OCI-LY1 (cell line): ENCODE data around the gene ZFAND4.
"Not testable (repeated sequence)": the region's sequence is repeated elsewhere in the genome, so short reads cannot be mapped to it uniquely, and the experiment has no call there.

ENCODE experiments used
- H2AFZ ChIP-seq: fragments of 200-600 bp; sonication (generic), shearing (Covaris generic); 2 replicates; pipeline ENCODE4 v1.6.0; 2014; ENCODE audit warnings: antibody characterized with exemption, mild to moderate bottlenecking, low read length
- H3F3A ChIP-seq: fragments of 200-600 bp; sonication (generic), shearing (Covaris generic); 2 replicates; pipeline ENCODE4 v1.6.0; 2014; ENCODE audit warnings: mild to moderate bottlenecking, antibody characterized with exemption, low read length, moderate library complexity; ENCODE audit not compliant: insufficient read depth
- H3K27ac ChIP-seq: fragments of 200-600 bp; sonication (generic); 2 replicates; pipeline ENCODE4 v1.5.1; 2014; ENCODE audit warnings: low read length, mixed run types, mild to moderate bottlenecking, low read depth; ENCODE audit not compliant: poor library complexity, severe bottlenecking
- H3K27me3 ChIP-seq: fragments of 200-600 bp; sonication (generic); 2 replicates; pipeline ENCODE4 v1.6.0; 2014; ENCODE audit warnings: antibody characterized with exemption, mild to moderate bottlenecking, low read length, moderate library complexity; ENCODE audit not compliant: insufficient read depth
- H3K36me3 ChIP-seq: fragments of 200-600 bp; sonication (generic); 2 replicates; pipeline ENCODE4 v1.6.1; 2014; ENCODE audit warnings: mild to moderate bottlenecking, antibody characterized with exemption, low read length, moderate library complexity, mixed read lengths; ENCODE audit not compliant: insufficient read depth
- H3K4me1 ChIP-seq: fragments of 200-600 bp; sonication (generic); 2 replicates; pipeline ENCODE4 v1.5.1; 2014; ENCODE audit warnings: mild to moderate bottlenecking, low read length, moderate library complexity; ENCODE audit not compliant: insufficient read depth, severe bottlenecking
- H3K4me2 ChIP-seq: fragments of 200-600 bp; sonication (generic), shearing (Covaris generic); 2 replicates; pipeline ENCODE4 v1.6.1; 2014; ENCODE audit warnings: low read length
- H3K4me3 ChIP-seq: fragments of 200-600 bp; sonication (generic); 2 replicates; pipeline ENCODE4 v1.5.1; 2014; ENCODE audit warnings: low read length, low read depth, mild to moderate bottlenecking, mixed read lengths; ENCODE audit not compliant: poor library complexity, severe bottlenecking
- H3K79me2 ChIP-seq: fragments of 200-600 bp; shearing (Covaris generic); 2 replicates; pipeline ENCODE4 v1.6.1; 2016; ENCODE audit warnings: mixed run types, low read length, mixed read lengths; ENCODE audit not compliant: insufficient read depth
- H3K9ac ChIP-seq: fragments of 200-600 bp; sonication (generic), shearing (Covaris generic); 2 replicates; pipeline ENCODE4 v1.6.1; 2014; ENCODE audit warnings: mild to moderate bottlenecking, low read length, mixed read lengths
- H3K9me2 ChIP-seq: fragments of 200-600 bp; sonication (generic), shearing (Covaris generic); 2 replicates; pipeline ENCODE4 v1.6.1; 2014; ENCODE audit warnings: low read depth, mild to moderate bottlenecking, low read length, mixed read lengths
- H3K9me3 ChIP-seq: fragments of 200-600 bp; shearing (Covaris generic); 2 replicates; pipeline ENCODE4 v1.6.1; 2014; ENCODE audit warnings: low read length, mixed read lengths
- H4K20me1 ChIP-seq: fragments of 200-600 bp; sonication (generic), shearing (Covaris generic); 2 replicates; pipeline ENCODE4 v1.6.0; 2016; ENCODE audit warnings: mild to moderate bottlenecking, low read length; ENCODE audit not compliant: insufficient read depth
- EZH2 ChIP-seq: fragments of 200-600 bp; sonication (generic), shearing (Covaris generic); IDR thresholded peaks from 2 replicates; pipeline ENCODE4 v1.8.0; 2017; ENCODE audit warnings: borderline replicate concordance, mixed run types, mild to moderate bottlenecking, antibody characterized with exemption, low read length, moderate library complexity, mixed read lengths
- TF ChIP-seq, protein P1 (sequence below): fragments of 200-600 bp; sonication (generic), shearing (Covaris generic); IDR thresholded peaks from 2 replicates; pipeline ENCODE4 v1.5.1; 2017; ENCODE audit warnings: mild to moderate bottlenecking, antibody characterized with exemption, low read length, moderate library complexity, mixed read lengths

ZFAND4 gene

DNA sequence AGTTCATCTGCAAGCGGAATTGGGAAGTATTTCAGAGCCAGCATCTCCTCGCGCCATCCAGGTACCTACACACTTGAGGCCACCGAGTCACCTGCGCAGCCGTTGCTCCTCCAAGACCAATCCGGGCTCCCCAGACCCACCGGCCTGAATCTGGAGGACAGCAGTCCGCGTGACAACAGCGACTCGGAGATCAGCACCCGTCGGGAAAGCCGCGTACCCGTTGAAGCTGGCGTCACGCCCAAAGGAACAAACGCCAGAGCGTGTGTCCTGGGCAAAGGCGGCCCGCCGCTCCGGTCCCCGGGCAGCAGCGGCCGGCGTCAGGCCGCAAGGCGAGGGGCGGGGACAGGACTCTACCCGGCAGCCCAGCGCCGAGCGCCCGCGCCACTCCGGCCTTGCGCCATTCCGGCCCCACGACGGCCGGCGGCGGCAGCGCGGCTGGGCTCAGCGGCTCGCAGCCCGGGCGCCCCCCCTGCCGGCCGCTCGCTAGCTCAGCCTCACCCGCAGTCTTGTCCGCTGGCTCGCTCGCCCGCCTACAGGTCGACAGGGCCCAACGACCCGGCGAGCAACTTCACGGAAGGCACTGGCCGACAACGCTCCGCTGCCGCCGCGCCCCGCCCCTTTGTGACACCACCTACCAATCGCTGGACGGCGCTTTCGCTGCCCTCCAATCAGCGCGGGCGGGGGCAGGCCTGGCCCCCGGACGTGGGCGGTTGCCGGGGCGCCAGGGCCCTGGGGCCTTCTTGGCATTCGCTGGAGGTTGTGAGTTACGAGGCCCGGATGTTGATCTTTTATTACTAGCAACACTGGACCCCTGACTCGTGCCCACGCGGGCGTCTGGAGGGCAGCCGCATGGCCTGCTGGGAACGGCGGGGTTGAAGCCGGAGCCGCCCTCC is at the start of gene ZFAND4:
ZFAND4 (minus strand) TSS at position 592 of the 893 bp plus-strand sequence. CDS start 9,047 bp downstream, outside the sequence.
- Histone ChIP-seq H3K9ac (peak within 1 kb of the TSS; percentile 78), H3K9me2 (no peaks in the 10 kb centered on the region), H3F3A (no peaks in the 10 kb centered on the region), H3K27ac (peak within 1 kb of the TSS; percentile 79), H2AFZ (0 out of 2 replicates have a peak within 1 kb of the TSS, but pooled peaks have one; percentile 45), H3K36me3 (no peaks in the 10 kb centered on the region), H3K79me2 (peaks cover 24% of the 10 kb centered on the region), H3K4me2 (peak within 1 kb of the TSS; percentile 63), H3K9me3 (no peaks in the 10 kb centered on the region), H3K4me1 (peaks cover 15% of the 10 kb centered on the region), H4K20me1 (no peaks in the 10 kb centered on the region), H3K4me3 (peak within 1 kb of the TSS; percentile 73), H3K27me3 (no peaks in the 10 kb centered on the region)
- TF ChIP-seq, protein P1, sequence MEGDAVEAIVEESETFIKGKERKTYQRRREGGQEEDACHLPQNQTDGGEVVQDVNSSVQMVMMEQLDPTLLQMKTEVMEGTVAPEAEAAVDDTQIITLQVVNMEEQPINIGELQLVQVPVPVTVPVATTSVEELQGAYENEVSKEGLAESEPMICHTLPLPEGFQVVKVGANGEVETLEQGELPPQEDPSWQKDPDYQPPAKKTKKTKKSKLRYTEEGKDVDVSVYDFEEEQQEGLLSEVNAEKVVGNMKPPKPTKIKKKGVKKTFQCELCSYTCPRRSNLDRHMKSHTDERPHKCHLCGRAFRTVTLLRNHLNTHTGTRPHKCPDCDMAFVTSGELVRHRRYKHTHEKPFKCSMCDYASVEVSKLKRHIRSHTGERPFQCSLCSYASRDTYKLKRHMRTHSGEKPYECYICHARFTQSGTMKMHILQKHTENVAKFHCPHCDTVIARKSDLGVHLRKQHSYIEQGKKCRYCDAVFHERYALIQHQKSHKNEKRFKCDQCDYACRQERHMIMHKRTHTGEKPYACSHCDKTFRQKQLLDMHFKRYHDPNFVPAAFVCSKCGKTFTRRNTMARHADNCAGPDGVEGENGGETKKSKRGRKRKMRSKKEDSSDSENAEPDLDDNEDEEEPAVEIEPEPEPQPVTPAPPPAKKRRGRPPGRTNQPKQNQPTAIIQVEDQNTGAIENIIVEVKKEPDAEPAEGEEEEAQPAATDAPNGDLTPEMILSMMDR, result peak; percentile 57
- TF ChIP-seq EZH2, result no peak

DNA sequence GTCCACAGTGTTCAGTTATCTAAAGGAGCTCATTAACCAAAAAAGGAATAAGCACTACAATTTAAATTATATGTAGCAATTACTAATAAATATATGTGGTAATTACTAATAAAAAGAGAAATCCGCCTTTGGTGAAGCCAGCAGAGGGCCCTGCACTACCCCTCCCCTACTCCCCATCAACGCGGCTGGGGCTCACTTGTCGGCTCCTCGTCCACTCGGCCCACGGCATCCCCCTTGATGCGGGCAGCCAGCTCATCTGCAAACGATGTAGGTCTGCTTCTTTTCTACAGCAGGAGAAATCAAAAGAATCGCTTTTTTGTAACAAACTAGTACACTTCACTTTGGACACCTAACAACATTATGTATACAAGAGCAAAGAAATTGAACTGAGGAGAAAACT is 48.9 kb upstream of the ZFAND4 start:
- H3K9me3 ChIP-seq, H3K36me3 ChIP-seq, H3K4me1 ChIP-seq, H4K20me1 ChIP-seq, H3K27me3 ChIP-seq, H3K4me3 ChIP-seq, H2AFZ ChIP-seq, H3K9me2 ChIP-seq, H3K9ac ChIP-seq, H3K27ac ChIP-seq, H3K4me2 ChIP-seq, H3F3A ChIP-seq, H3K79me2 ChIP-seq: not testable (repeated sequence)

DNA sequence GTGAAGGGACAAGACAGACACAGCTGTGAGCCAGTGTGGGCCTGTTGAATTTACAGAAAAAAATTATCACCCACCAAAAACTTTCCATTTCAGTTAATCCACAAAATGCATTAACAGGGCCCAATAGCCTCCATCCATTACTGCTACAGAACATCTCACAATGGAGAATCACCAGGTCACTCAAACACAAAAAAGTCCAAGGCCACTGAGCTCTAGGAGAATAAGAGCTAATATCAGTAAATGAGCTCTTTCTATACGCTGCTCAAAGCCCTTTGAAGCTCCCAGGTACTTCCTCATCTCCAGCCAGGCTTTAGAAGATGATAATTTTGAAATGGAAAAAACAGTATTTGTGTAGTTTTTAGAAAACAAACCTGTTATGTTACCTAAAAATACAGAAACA is 45.1 kb upstream of the ZFAND4 start:
- H3F3A ChIP-seq, H3K4me2 ChIP-seq, H3K27me3 ChIP-seq, H3K4me1 ChIP-seq, H2AFZ ChIP-seq, H3K27ac ChIP-seq, H3K9me3 ChIP-seq, H3K79me2 ChIP-seq, H3K9me2 ChIP-seq, H3K36me3 ChIP-seq, H3K4me3 ChIP-seq, H4K20me1 ChIP-seq, H3K9ac ChIP-seq: not testable (repeated sequence)

DNA sequence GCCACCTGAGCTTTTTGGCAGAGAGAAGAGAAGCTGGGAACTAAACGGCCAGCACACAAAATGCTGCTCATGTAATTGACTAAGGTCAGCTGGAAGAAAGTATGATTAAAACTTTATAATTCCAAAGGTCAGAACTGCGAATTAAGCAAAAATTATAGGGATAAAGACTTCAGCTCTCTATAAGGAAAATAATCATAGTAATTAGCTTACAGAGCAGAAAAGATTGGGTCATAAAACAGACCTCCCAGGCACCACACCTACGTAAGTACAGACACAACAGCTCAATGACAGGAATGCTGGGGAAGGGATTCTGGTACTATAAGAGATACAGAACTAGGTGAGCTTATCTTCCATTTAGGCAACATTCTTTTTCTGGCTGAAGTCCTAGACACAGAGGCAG is 44.5 kb upstream of the ZFAND4 start:
- not testable (repeated sequence) for H3K27me3 ChIP-seq, H3K27ac ChIP-seq, H3K4me3 ChIP-seq, H2AFZ ChIP-seq, H3K9me2 ChIP-seq, H3K9me3 ChIP-seq, H3K4me2 ChIP-seq, H3F3A ChIP-seq, H3K4me1 ChIP-seq, H3K79me2 ChIP-seq, H3K9ac ChIP-seq, H4K20me1 ChIP-seq, H3K36me3 ChIP-seq

DNA sequence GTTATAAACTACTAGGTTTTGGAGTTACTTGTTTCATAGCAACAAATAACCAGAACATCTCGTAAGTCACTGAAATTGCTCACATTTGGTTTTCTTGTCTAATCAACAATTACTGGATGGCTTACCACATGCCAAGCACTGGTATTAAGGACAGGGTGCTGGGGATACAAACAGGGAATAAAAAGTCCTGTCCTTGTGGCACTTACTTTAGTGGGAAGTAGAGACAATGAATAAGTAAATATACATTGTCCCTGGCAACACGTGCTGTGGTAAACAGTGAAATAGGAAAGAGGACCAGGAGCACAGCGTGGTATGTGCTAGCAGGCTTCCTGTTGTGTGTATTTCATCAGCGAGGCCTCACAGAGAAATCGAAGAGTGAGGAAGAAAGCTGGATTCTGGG is 38.7 kb upstream of the ZFAND4 start:
- H3K36me3 ChIP-seq, H3K79me2 ChIP-seq, H3K4me3 ChIP-seq, H3K4me1 ChIP-seq, H2AFZ ChIP-seq, H3K9ac ChIP-seq, H4K20me1 ChIP-seq, H3F3A ChIP-seq, H3K4me2 ChIP-seq, H3K27ac ChIP-seq, H3K9me3 ChIP-seq, H3K27me3 ChIP-seq, H3K9me2 ChIP-seq: not testable (repeated sequence)

DNA sequence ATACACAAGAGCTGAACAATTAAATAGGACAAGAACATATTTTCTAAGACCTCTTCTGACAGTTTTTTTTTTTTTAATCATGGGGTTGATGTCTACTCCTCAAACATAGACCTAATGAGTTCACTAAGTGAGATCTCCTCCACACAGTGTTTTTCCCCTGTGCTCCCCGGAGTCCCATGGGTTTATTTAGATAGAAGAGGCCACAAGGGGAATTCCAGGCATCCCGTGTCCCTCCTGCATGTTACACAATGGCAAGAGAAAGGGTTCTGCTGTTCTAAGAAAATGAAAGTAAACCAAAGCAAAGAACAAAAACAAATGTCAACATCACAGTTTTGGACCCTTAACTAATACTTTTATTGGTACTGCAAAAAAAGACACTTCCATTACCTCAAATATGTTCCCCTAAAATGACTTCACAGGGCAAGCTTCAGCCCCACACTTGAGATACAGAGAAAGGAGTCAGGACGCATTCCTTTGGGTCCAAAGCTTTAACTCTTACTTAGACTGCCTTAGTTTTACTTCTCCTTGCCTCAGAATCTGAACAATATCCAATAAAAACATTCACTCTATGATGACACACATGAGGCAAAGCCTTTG is 37.7 kb upstream of the ZFAND4 start:
- not testable (repeated sequence) for H3K79me2 ChIP-seq, H3K4me3 ChIP-seq, H3K27ac ChIP-seq, H3K9me2 ChIP-seq, H3K9ac ChIP-seq, H3K36me3 ChIP-seq, H3K27me3 ChIP-seq, H2AFZ ChIP-seq, H3F3A ChIP-seq, H3K4me2 ChIP-seq, H3K9me3 ChIP-seq, H3K4me1 ChIP-seq, H4K20me1 ChIP-seq
